ENCODE results near the gene DRICH1. TPM values are rescaled to one million over a fixed set of nuclear protein-coding genes. Genes with fewer than 3 reads are reported as not detected.

Gene DRICH1
- total and polyA plus RNA-seq, 2 of the 8 experiments (the other 6 are each of a cell fraction or from before 2014, with no cell fraction given): 0.21 to 0.28 TPM

- Histone ChIP-seq H4K91ac (replicated peaks; ENCODE audit: insufficient read length, low read length) (no peak overlapping the region), H3K4me1 (replicated peaks in 1 of 4; ENCODE audit: control insufficient read depth in 3 of 4, insufficient read depth in 4 of 4, low read length in 3 of 4) (no peaks in the 10 kb centered on the region; a peak in 1 of 7 replicates), H3K27me3 (replicated peaks in 1 of 4; ENCODE audit: control insufficient read depth in 3 of 4, extremely low read depth in 1 of 4, insufficient read depth in 3 of 4, low read length in 3 of 4) (no peaks in the 10 kb centered on the region; a peak in 1 of 7 replicates), H2BK120ac (replicated peaks; ENCODE audit: low read depth, low read length) (no peak overlapping the region), H3K9me3 (ENCODE audit: insufficient read depth in 2 of 2, low read depth in 1 of 2, low read length in 1 of 2) (no peaks in the 10 kb centered on the region), H3K9ac (replicated peaks in 1 of 4; ENCODE audit: extremely low read depth in 1 of 4, low read depth in 3 of 4, low read length in 3 of 4) (no peak overlapping the region), H4K20me1 (replicated peaks in 1 of 2; ENCODE audit: control insufficient read depth in 1 of 2, insufficient read depth in 2 of 2, low read length in 2 of 2) (no peaks in the 10 kb centered on the region), H2AK5ac (ENCODE audit: low read depth, low read length) (no peak overlapping the region), H2BK5ac (ENCODE audit: low read depth, low read length) (no peak overlapping the region), H2BK20ac (ENCODE audit: low read length) (no peak overlapping the region), H3K4me3 (ENCODE audit: extremely low read depth in 1 of 4, insufficient read depth in 2 of 4, low read depth in 3 of 4, low read length in 4 of 4) (no peak overlapping the region), H2BK12ac (ENCODE audit: low read depth, low read length) (no peak overlapping the region), H3K14ac (ENCODE audit: insufficient read length) (no peak overlapping the region), H3K36me3 (ENCODE audit: control insufficient read depth in 2 of 4, insufficient read depth in 4 of 4, low read length in 3 of 4) (no peaks in the 10 kb centered on the region), H3K79me2 (ENCODE audit: control insufficient read depth in 1 of 2, insufficient read depth in 2 of 2, low read length in 2 of 2) (no peaks in the 10 kb centered on the region), H3K18ac (ENCODE audit: extremely low read depth, low read length) (no peak overlapping the region), H3K4me2 (ENCODE audit: insufficient read depth in 1 of 2, low read depth in 2 of 2, low read length in 2 of 2) (no peak overlapping the region), H3K23me2 (ENCODE audit: low read depth, low read length) (no peaks in the 10 kb centered on the region), H2AFZ (ENCODE audit: low read length) (no peak overlapping the region), H3K27ac (ENCODE audit: low read depth, low read length) (no peak overlapping the region), H4K8ac (ENCODE audit: extremely low read depth, insufficient read depth, low read length) (no peak overlapping the region), H3K56ac (replicated peaks; ENCODE audit: insufficient read length, low read depth, low read length) (no peak overlapping the region), H2BK15ac (ENCODE audit: low read length) (no peak overlapping the region), H4K5ac (ENCODE audit: insufficient read length, low read depth, low read length) (no peak overlapping the region), H3K23ac (ENCODE audit: insufficient read length) (no peak overlapping the region), H3K4ac (replicated peaks; ENCODE audit: insufficient read length, low read depth, low read length) (no peak overlapping the region), H3K79me1 (ENCODE audit: low read depth, low read length) (no peaks in the 10 kb centered on the region)
- CTCF ChIA-PET (ENCODE audit: partially characterized antibody): interaction anchor here (1.4 to 1.6 kb wide), 2 partner anchors 43 to 266 kb away, joined by 3 to 4 read pairs; no protein-coding TSS in a partner anchor
- no peak for DNase-seq (ENCODE audit: low read depth in 1 of 2, low spot score in 2 of 2)
- 96% methylated on average over 6 of the region's 6 CpGs; no CpG with 5 or more reads in 1 of the 2 experiments for WGBS, 2 experiments (ENCODE audit: extremely low coverage in 1 of 2, insufficient coverage in 1 of 2, insufficient read length in 1 of 2, insufficient replicate concordance in 2 of 2, low coverage in 1 of 2, low lambda C conversion rate in 2 of 2, missing lambda C conversion rate in 1 of 2)
- POLR2A ChIA-PET (ENCODE audit: partially characterized antibody): no interaction called here
- FAIRE-seq: no peak
These were observed 48.3 kb downstream of the DRICH1 start for GRCh38 chr22:23583836-23584235.

All from H1 (cell line).